Measurements from ENCODE around the gene LRRTM1.
A peak's percentile ranks its signal among the peaks of the same experiment; 100 is the strongest.

The LRRTM1 gene

GRCh38 chr2:80258793-80259192 lies 45.8 kb downstream of the LRRTM1 start:
- no peaks in the 10 kb centered on the region for H3K9me3 ChIP-seq (ENCODE audit: insufficient read depth, low read length)
- H3K9ac ChIP-seq (ENCODE audit: insufficient read length, low read depth): no peak overlapping the region
- TF ChIP-seq SUZ12 (IDR thresholded peaks at IDR 0.05; ENCODE audit: extremely low read depth, insufficient read depth, insufficient read length) (no peak), ZNF274 (IDR thresholded peaks at IDR 0.05; ENCODE audit: low read depth, low read length) (no peak), YY1 (IDR thresholded peaks at IDR 0.05; ENCODE audit: insufficient read depth, insufficient read length) (no peak)
- no peak overlapping the region for H3K4me3 ChIP-seq (ENCODE audit: insufficient read length, low read depth)
- H3K36me3 ChIP-seq (ENCODE audit: insufficient read depth, insufficient read length, low read length): no peaks in the 10 kb centered on the region
- H3K4me1 ChIP-seq (ENCODE audit: insufficient read depth, insufficient read length): no peaks in the 10 kb centered on the region
- no peaks in the 10 kb centered on the region for H3K27me3 ChIP-seq (ENCODE audit: insufficient read depth, insufficient read length)
- DNase-seq (ENCODE audit: low read depth, low spot score): no peak

- H3K36me3 ChIP-seq (ENCODE audit: insufficient read depth, insufficient read length, low read length): no peaks in the 10 kb centered on the region
- H3K4me3 ChIP-seq (ENCODE audit: insufficient read length, low read depth): no peak overlapping the region
- TF ChIP-seq SUZ12 (IDR thresholded peaks at IDR 0.05; ENCODE audit: extremely low read depth, insufficient read depth, insufficient read length) (no peak), ZNF274 (IDR thresholded peaks at IDR 0.05; ENCODE audit: low read depth, low read length) (no peak), YY1 (IDR thresholded peaks at IDR 0.05; ENCODE audit: insufficient read depth, insufficient read length) (no peak)
- DNase-seq (ENCODE audit: low read depth, low spot score): no peak
- no peak overlapping the region for H3K9ac ChIP-seq (ENCODE audit: insufficient read length, low read depth)
- H3K4me1 ChIP-seq (ENCODE audit: insufficient read depth, insufficient read length): no peaks in the 10 kb centered on the region
- no peaks in the 10 kb centered on the region for H3K9me3 ChIP-seq (ENCODE audit: insufficient read depth, low read length)
- H3K27me3 ChIP-seq (ENCODE audit: insufficient read depth, insufficient read length): no peaks in the 10 kb centered on the region
Measured at GRCh38 chr2:80258341-80258740, 46.2 kb downstream of the LRRTM1 start.

GRCh38 chr2:80257450-80257849 lies 47.1 kb downstream of the LRRTM1 start:
- Histone ChIP-seq H3K4me3 (ENCODE audit: insufficient read length, low read depth) (no peak overlapping the region), H3K4me1 (ENCODE audit: insufficient read depth, insufficient read length) (no peaks in the 10 kb centered on the region), H3K27me3 (ENCODE audit: insufficient read depth, insufficient read length) (no peaks in the 10 kb centered on the region), H3K9me3 (ENCODE audit: insufficient read depth, low read length) (no peaks in the 10 kb centered on the region), H3K9ac (ENCODE audit: insufficient read length, low read depth) (no peak overlapping the region), H3K36me3 (ENCODE audit: insufficient read depth, insufficient read length, low read length) (no peaks in the 10 kb centered on the region)
- TF ChIP-seq YY1 (IDR thresholded peaks at IDR 0.05; ENCODE audit: insufficient read depth, insufficient read length) (no peak), SUZ12 (IDR thresholded peaks at IDR 0.05; ENCODE audit: extremely low read depth, insufficient read depth, insufficient read length) (no peak), ZNF274 (IDR thresholded peaks at IDR 0.05; ENCODE audit: low read depth, low read length) (no peak)
- no peak for DNase-seq (ENCODE audit: low read depth, low spot score)

- no peaks in the 10 kb centered on the region for H3K4me1 ChIP-seq (ENCODE audit: insufficient read depth, insufficient read length)
- TF ChIP-seq SUZ12 (IDR thresholded peaks at IDR 0.05; ENCODE audit: extremely low read depth, insufficient read depth, insufficient read length): no peak
- TF ChIP-seq YY1 (IDR thresholded peaks at IDR 0.05; ENCODE audit: insufficient read depth, insufficient read length): no peak
- TF ChIP-seq ZNF274 (IDR thresholded peaks at IDR 0.05; ENCODE audit: low read depth, low read length): no peak
- no peak overlapping the region for H3K9ac ChIP-seq (ENCODE audit: insufficient read length, low read depth)
Measured at GRCh38 chr2:80256782-80257167, 47.8 kb downstream of the LRRTM1 start.

GRCh38 chr2:80255918-80256781 lies 48.4 kb downstream of the LRRTM1 start:
- peak; percentile 32 for DNase-seq (ENCODE audit: low read depth, low spot score)

More at GRCh38 chr2:80256782-80257167, 47.8 kb downstream of the LRRTM1 start:
- no peaks in the 10 kb centered on the region for H3K27me3 ChIP-seq (ENCODE audit: insufficient read depth, insufficient read length)
- no peak overlapping the region for H3K4me3 ChIP-seq (ENCODE audit: insufficient read length, low read depth)
- H3K9me3 ChIP-seq (ENCODE audit: insufficient read depth, low read length): no peaks in the 10 kb centered on the region
- no peaks in the 10 kb centered on the region for H3K36me3 ChIP-seq (ENCODE audit: insufficient read depth, insufficient read length, low read length)
- no peak for DNase-seq (ENCODE audit: low read depth, low spot score)

GRCh38 chr2:80252294-80252986 lies 52.1 kb downstream of the LRRTM1 start:
- Histone ChIP-seq H3K36me3 (ENCODE audit: insufficient read depth, insufficient read length, low read length) (no peaks in the 10 kb centered on the region), H3K4me3 (ENCODE audit: insufficient read length, low read depth) (no peak overlapping the region), H3K27me3 (ENCODE audit: insufficient read depth, insufficient read length) (no peaks in the 10 kb centered on the region), H3K9ac (ENCODE audit: insufficient read length, low read depth) (no peak overlapping the region), H3K4me1 (ENCODE audit: insufficient read depth, insufficient read length) (no peaks in the 10 kb centered on the region), H3K9me3 (ENCODE audit: insufficient read depth, low read length) (no peaks in the 10 kb centered on the region)
- no peak for DNase-seq (ENCODE audit: low read depth, low spot score)
- TF ChIP-seq SUZ12 (IDR thresholded peaks at IDR 0.05; ENCODE audit: extremely low read depth, insufficient read depth, insufficient read length): no peak
- TF ChIP-seq ZNF274 (IDR thresholded peaks at IDR 0.05; ENCODE audit: low read depth, low read length): no peak
- no peak for TF ChIP-seq YY1 (IDR thresholded peaks at IDR 0.05; ENCODE audit: insufficient read depth, insufficient read length)

More at GRCh38 chr2:80255918-80256781, 48.4 kb downstream of the LRRTM1 start:
- TF ChIP-seq SUZ12 (IDR thresholded peaks at IDR 0.05; ENCODE audit: extremely low read depth, insufficient read depth, insufficient read length) (no peak), ZNF274 (IDR thresholded peaks at IDR 0.05; ENCODE audit: low read depth, low read length) (no peak)
- Histone ChIP-seq H3K4me1 (ENCODE audit: insufficient read depth, insufficient read length) (no peaks in the 10 kb centered on the region), H3K9me3 (ENCODE audit: insufficient read depth, low read length) (no peaks in the 10 kb centered on the region), H3K36me3 (ENCODE audit: insufficient read depth, insufficient read length, low read length) (no peaks in the 10 kb centered on the region), H3K27me3 (ENCODE audit: insufficient read depth, insufficient read length) (no peaks in the 10 kb centered on the region), H3K9ac (ENCODE audit: insufficient read length, low read depth) (no peak overlapping the region), H3K4me3 (ENCODE audit: insufficient read length, low read depth) (no peak overlapping the region)
